ENCODE data around the gene LDLRAD3.

Gene LDLRAD3

GRCh38 chr11:36107547-36107946 lies 163.7 kb downstream of the LDLRAD3 start:
- H3K79me2 ChIP-seq (ENCODE audit: insufficient read depth, low read length): no peaks in the 10 kb centered on the region

GRCh38 chr11:36108881-36109589 lies 165.2 kb downstream of the LDLRAD3 start:
- no peak overlapping the region for H2AFZ ChIP-seq (ENCODE audit: low read depth, low read length)
- no peak for DNase-seq
- no peaks in the 10 kb centered on the region for H3K4me1 ChIP-seq (ENCODE audit: insufficient read depth, low read length)
- no peak overlapping the region for H3K4me2 ChIP-seq (ENCODE audit: insufficient read depth, low read length)
- H3K27ac ChIP-seq (ENCODE audit: low read length): no peak overlapping the region
- H3K27me3 ChIP-seq (ENCODE audit: insufficient read depth, low read length, poor library complexity): peaks cover 2% of the 10 kb centered on the region
- no peaks in the 10 kb centered on the region for H3K36me3 ChIP-seq (ENCODE audit: insufficient read depth, low read length)
- no peaks in the 10 kb centered on the region for H3K9me3 ChIP-seq (ENCODE audit: insufficient read depth, low read length, severe bottlenecking)
- no peaks in the 10 kb centered on the region for H4K20me1 ChIP-seq (ENCODE audit: insufficient read depth, low read length)
- no peaks in the 10 kb centered on the region for H3K79me2 ChIP-seq (ENCODE audit: insufficient read depth, low read length)
- no peak overlapping the region for H3K4me3 ChIP-seq (ENCODE audit: low read depth in 1 of 2, low read length in 2 of 2)
- H3K9ac ChIP-seq (ENCODE audit: low read depth, low read length): no peak overlapping the region
- no peak for ATAC-seq (ENCODE audit: insufficient read depth, low read depth)
- TF ChIP-seq EZH2 (IDR thresholded peaks at IDR 0.05; ENCODE audit: borderline replicate concordance, low read depth, low read length, severe bottlenecking) (no peak), CTCF (IDR thresholded peaks at IDR 0.05; ENCODE audit: borderline replicate concordance, extremely low read depth, low read length, poor library complexity, severe bottlenecking) (no peak)

More at GRCh38 chr11:36107547-36107946, 163.7 kb downstream of the LDLRAD3 start:
- Histone ChIP-seq H3K9me3 (ENCODE audit: insufficient read depth, low read length, severe bottlenecking) (no peaks in the 10 kb centered on the region), H2AFZ (ENCODE audit: low read depth, low read length) (no peak overlapping the region), H3K27me3 (ENCODE audit: insufficient read depth, low read length, poor library complexity) (peaks cover 2% of the 10 kb centered on the region), H3K4me3 (ENCODE audit: low read depth in 1 of 2, low read length in 2 of 2) (no peak overlapping the region), H3K36me3 (ENCODE audit: insufficient read depth, low read length) (no peaks in the 10 kb centered on the region), H3K4me2 (ENCODE audit: insufficient read depth, low read length) (no peak overlapping the region), H4K20me1 (ENCODE audit: insufficient read depth, low read length) (no peaks in the 10 kb centered on the region), H3K9ac (ENCODE audit: low read depth, low read length) (no peak overlapping the region), H3K27ac (ENCODE audit: low read length) (no peak overlapping the region), H3K4me1 (ENCODE audit: insufficient read depth, low read length) (no peaks in the 10 kb centered on the region)
- ATAC-seq (ENCODE audit: insufficient read depth, low read depth) (no peak), DNase-seq (no peak)
- no peak for TF ChIP-seq EZH2 (IDR thresholded peaks at IDR 0.05; ENCODE audit: borderline replicate concordance, low read depth, low read length, severe bottlenecking)
- no peak for TF ChIP-seq CTCF (IDR thresholded peaks at IDR 0.05; ENCODE audit: borderline replicate concordance, extremely low read depth, low read length, poor library complexity, severe bottlenecking)

- peaks cover 2% of the 10 kb centered on the region for H3K27me3 ChIP-seq (ENCODE audit: insufficient read depth, low read length, poor library complexity)
- H3K36me3 ChIP-seq (ENCODE audit: insufficient read depth, low read length): no peaks in the 10 kb centered on the region
- no peaks in the 10 kb centered on the region for H3K4me1 ChIP-seq (ENCODE audit: insufficient read depth, low read length)
- no peak overlapping the region for H3K9ac ChIP-seq (ENCODE audit: low read depth, low read length)
- no peaks in the 10 kb centered on the region for H3K79me2 ChIP-seq (ENCODE audit: insufficient read depth, low read length)
- DNase-seq (no peak), ATAC-seq (ENCODE audit: insufficient read depth, low read depth) (no peak)
- H4K20me1 ChIP-seq (ENCODE audit: insufficient read depth, low read length): no peaks in the 10 kb centered on the region
- no peaks in the 10 kb centered on the region for H3K9me3 ChIP-seq (ENCODE audit: insufficient read depth, low read length, severe bottlenecking)
- no peak overlapping the region for H3K27ac ChIP-seq (ENCODE audit: low read length)
- no peak overlapping the region for H3K4me2 ChIP-seq (ENCODE audit: insufficient read depth, low read length)
- H2AFZ ChIP-seq (ENCODE audit: low read depth, low read length): no peak overlapping the region
- TF ChIP-seq EZH2 (IDR thresholded peaks at IDR 0.05; ENCODE audit: borderline replicate concordance, low read depth, low read length, severe bottlenecking) (no peak), CTCF (IDR thresholded peaks at IDR 0.05; ENCODE audit: borderline replicate concordance, extremely low read depth, low read length, poor library complexity, severe bottlenecking) (no peak)
- no peak overlapping the region for H3K4me3 ChIP-seq (ENCODE audit: low read depth in 1 of 2, low read length in 2 of 2)
These were observed 165.7 kb downstream of the LDLRAD3 start for GRCh38 chr11:36109590-36109849.

Data from DND-41 (cell line).